Colonic mucosa (tissue), 4 donors: ENCODE measurements around the gene AFP. TPM values are rescaled to one million over a fixed set of nuclear protein-coding genes. Genes with fewer than 3 reads are reported as not detected.

Source experiments
- DNase-seq: peaks from one replicate; pipeline ENCODE4 v3.0.0-alpha.2; 2020
- H3K27ac ChIP-seq: fragments of 200-600 bp; one replicate; pipeline ENCODE4 v1.8.0; 2021
- H3K27me3 ChIP-seq: fragments of 200-600 bp; one replicate; pipeline ENCODE4 v1.8.0; 2021
- H3K36me3 ChIP-seq: fragments of 200-600 bp; one replicate; pipeline ENCODE4 v1.8.0; 2021
- H3K4me1 ChIP-seq: fragments of 200-600 bp; one replicate; pipeline ENCODE4 v1.8.0; 2021; ENCODE audit warnings: mild to moderate bottlenecking
- H3K4me3 ChIP-seq: fragments of 200-600 bp; one replicate; pipeline ENCODE4 v1.8.0; 2021
- H3K9ac ChIP-seq, 2 donors: one replicate each; pipeline ENCODE4 v1.7.0; 2013; ENCODE audit warnings: control low read depth in 2 of 2, low read depth in 2 of 2, low read length in 2 of 2
- H3K9me3 ChIP-seq: fragments of 200-600 bp; one replicate; pipeline ENCODE4 v1.8.0; 2021
- CTCF ChIP-seq: fragments of 200-600 bp; IDR thresholded peaks from one replicate; pipeline ENCODE4 v1.8.0; 2022; ENCODE audit warnings: antibody characterized with exemption, mild to moderate bottlenecking
- intact Hi-C: fragments of 100-400 bp; cut with DNase I; formaldehyde crosslinking; loops from one replicate; pipeline ENCODE4 v1.14.1; 2022
- total RNA-seq, 2 donors: library from RNA; stranded (reverse); fragmentation: NEBNext Ultra II Directional in 1 of 2; extraction: Animal tissue kit (Norgen Biotek cat#: 25700) in 1 of 2; gene quantifications; one replicate each; pipeline ENCODE4 v1.2.1, GENCODE V29; 2021
- donor health status: healthy.
- donor health status: DM: no; HTN: no; CAD: no.
- donor health status: DM: no; HTN: no; CAD: no.

AFP gene
- total RNA-seq, 2 donors from 2014 or later, result 0.48 to 4.6 TPM

DNA sequence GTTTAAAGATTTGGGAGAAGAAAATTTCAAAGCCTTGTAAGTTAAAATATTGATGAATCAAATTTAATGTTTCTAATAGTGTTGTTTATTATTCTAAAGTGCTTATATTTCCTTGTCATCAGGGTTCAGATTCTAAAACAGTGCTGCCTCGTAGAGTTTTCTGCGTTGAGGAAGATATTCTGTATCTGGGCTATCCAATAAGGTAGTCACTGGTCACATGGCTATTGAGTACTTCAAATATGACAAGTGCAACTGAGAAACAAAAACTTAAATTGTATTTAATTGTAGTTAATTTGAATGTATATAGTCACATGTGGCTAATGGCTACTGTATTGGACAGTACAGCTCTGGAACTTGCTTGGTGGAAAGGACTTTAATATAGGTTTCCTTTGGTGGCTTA is 30.9 kb upstream of the AFP start:
- H3K4me1 ChIP-seq, result no peaks in the 10 kb centered on the region
- intact Hi-C loops, result no loop called here
- no peak overlapping the region for H3K9ac ChIP-seq
- H3K27me3 ChIP-seq, result no peaks in the 10 kb centered on the region
- DNase-seq, result no peak
- no peak overlapping the region for H3K27ac ChIP-seq
- no peak overlapping the region for H3K4me3 ChIP-seq
- H3K36me3 ChIP-seq, result no peaks in the 10 kb centered on the region
- TF ChIP-seq CTCF, result no peak
- H3K9me3 ChIP-seq, result no peaks in the 10 kb centered on the region

- no peak overlapping the region for H3K4me3 ChIP-seq
- H3K36me3 ChIP-seq, result no peaks in the 10 kb centered on the region
- no peaks in the 10 kb centered on the region for H3K27me3 ChIP-seq
- DNase-seq, result no peak
- H3K9ac ChIP-seq, result no peak overlapping the region
- no peak for TF ChIP-seq CTCF
- no peaks in the 10 kb centered on the region for H3K4me1 ChIP-seq
- no peak overlapping the region for H3K27ac ChIP-seq
- intact Hi-C loops, result no loop called here
- H3K9me3 ChIP-seq, result no peaks in the 10 kb centered on the region
Observed at GRCh38 chr4:73406548-73406875, 29.5 kb upstream of the AFP start.

DNA sequence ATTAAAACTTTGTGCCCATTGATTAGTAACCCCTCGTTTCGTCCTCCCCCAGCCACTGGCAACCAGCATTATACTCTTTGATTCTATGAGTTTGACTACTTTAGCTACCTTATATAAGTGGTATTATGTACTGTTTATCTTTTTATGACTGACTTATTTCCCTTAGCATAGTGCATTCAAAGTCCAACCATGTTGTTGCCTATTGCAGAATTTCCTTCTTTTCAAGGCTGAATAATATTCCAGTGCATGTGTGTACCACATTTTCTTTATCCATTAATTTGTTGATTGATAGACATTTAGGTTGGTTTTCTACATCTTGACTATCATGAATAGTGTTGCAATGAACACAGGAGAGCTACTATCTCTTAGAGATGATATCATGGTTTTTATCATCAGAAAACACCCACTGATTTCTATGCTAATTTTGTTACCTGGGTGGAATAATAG is 28.8 kb upstream of the AFP start:
- H3K36me3 ChIP-seq, result no peaks in the 10 kb centered on the region
- H3K4me3 ChIP-seq, result no peak overlapping the region
- no peak overlapping the region for H3K9ac ChIP-seq
- no peaks in the 10 kb centered on the region for H3K27me3 ChIP-seq
- H3K4me1 ChIP-seq, result no peaks in the 10 kb centered on the region
- no peak for DNase-seq
- H3K9me3 ChIP-seq, result no peaks in the 10 kb centered on the region
- intact Hi-C loops, result no loop called here
- no peak overlapping the region for H3K27ac ChIP-seq
- TF ChIP-seq CTCF, result no peak

GRCh38 chr4:73408181-73408867 is 27.7 kb upstream of the AFP start:
- Histone ChIP-seq H3K9me3 (no peaks in the 10 kb centered on the region), H3K4me3 (no peak overlapping the region), H3K9ac (no peak overlapping the region), H3K36me3 (no peaks in the 10 kb centered on the region), H3K27me3 (no peaks in the 10 kb centered on the region), H3K27ac (no peak overlapping the region), H3K4me1 (no peaks in the 10 kb centered on the region)
- TF ChIP-seq CTCF, result no peak
- no peak for DNase-seq
- intact Hi-C loops, result no loop called here

DNA sequence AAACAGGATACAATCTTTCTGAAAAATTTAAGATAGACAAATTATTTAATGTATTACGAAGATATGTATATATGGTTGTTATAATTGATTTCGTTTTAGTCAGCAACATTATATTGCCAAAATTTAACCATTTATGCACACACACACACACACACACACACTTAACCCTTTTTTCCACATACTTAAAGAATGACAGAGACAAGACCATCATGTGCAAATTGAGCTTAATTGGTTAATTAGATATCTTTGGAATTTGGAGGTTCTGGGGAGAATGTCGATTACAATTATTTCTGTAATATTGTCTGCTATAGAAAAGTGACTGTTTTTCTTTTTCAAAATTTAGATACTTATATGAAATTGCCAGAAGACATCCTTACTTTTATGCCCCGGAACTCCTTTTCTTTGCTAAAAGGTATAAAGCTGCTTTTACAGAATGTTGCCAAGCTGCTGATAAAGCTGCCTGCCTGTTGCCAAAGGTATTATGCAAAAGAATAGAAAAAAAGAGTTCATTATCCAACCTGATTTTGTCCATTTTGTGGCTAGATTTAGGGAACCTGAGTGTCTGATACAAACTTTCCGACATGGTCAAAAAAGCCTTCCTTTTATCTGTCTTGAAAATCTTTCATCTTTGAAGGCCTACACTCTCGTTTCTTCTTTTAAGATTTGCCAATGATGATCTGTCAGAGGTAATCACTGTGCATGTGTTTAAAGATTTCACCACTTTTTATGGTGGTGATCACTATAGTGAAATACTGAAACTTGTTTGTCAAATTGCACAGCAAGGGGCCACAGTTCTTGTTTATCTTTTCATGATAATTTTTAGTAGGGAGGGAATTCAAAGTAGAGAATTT is 26.8 kb upstream of the AFP start:
- Histone ChIP-seq H3K36me3 (no peaks in the 10 kb centered on the region), H3K27ac (no peak overlapping the region), H3K4me1 (no peaks in the 10 kb centered on the region), H3K4me3 (no peak overlapping the region), H3K9me3 (no peaks in the 10 kb centered on the region), H3K27me3 (no peaks in the 10 kb centered on the region), H3K9ac (no peak overlapping the region)
- TF ChIP-seq CTCF, result no peak
- intact Hi-C loops, result no loop called here
- no peak for DNase-seq
